Endothelial cell (in vitro differentiated cells): ENCODE data around the gene DCAKD. TPM values are rescaled to one million over a fixed set of nuclear protein-coding genes. Genes with fewer than 3 reads are reported as not detected.

Source experiments
- DNase-seq: peaks from one replicate; pipeline ENCODE4 v3.0.0; 2021; ENCODE audit warnings: low spot score
- H3K27ac Mint-ChIP-seq: one replicate; pipeline ENCODE4 v1.8.0; 2021; ENCODE audit warnings: mixed read lengths, inconsistent platforms; ENCODE audit not compliant: unreplicated experiment
- H3K27me3 Mint-ChIP-seq: one replicate; pipeline ENCODE4 v1.8.0; 2021; ENCODE audit warnings: mild to moderate bottlenecking, moderate library complexity, mixed read lengths, inconsistent platforms; ENCODE audit not compliant: unreplicated experiment
- H3K36me3 Mint-ChIP-seq: one replicate; pipeline ENCODE4 v1.8.0; 2021; ENCODE audit warnings: mild to moderate bottlenecking, low read depth, mixed read lengths, inconsistent platforms; ENCODE audit not compliant: unreplicated experiment
- H3K4me1 Mint-ChIP-seq: one replicate; pipeline ENCODE4 v1.8.0; 2021; ENCODE audit warnings: mild to moderate bottlenecking, mixed read lengths, inconsistent platforms; ENCODE audit not compliant: unreplicated experiment
- H3K4me3 Mint-ChIP-seq: one replicate; pipeline ENCODE4 v1.8.0; 2021; ENCODE audit warnings: mild to moderate bottlenecking, mixed read lengths, inconsistent platforms; ENCODE audit not compliant: unreplicated experiment
- H3K9me3 Mint-ChIP-seq: one replicate; pipeline ENCODE4 v1.8.0; 2021; ENCODE audit warnings: mixed read lengths, inconsistent platforms; ENCODE audit not compliant: unreplicated experiment
- CTCF ChIP-seq: fragments of 200-600 bp; sonication (generic); IDR thresholded peaks from one replicate; pipeline ENCODE4 v1.5.0; 2021; ENCODE audit warnings: antibody characterized with exemption; ENCODE audit not compliant: unreplicated experiment
- total RNA-seq: library from RNA; stranded (reverse); fragmentation: NEBNext Ultra II Directional; extraction: Animal tissue kit (Norgen Biotek cat#: 25700); gene quantifications from one replicate; pipeline ENCODE4 v1.2.1, GENCODE V29; 2021; ENCODE audit not compliant: unreplicated experiment

Gene DCAKD
- total RNA-seq, 1 donor from 2014 or later: 29.2 TPM

DNA sequence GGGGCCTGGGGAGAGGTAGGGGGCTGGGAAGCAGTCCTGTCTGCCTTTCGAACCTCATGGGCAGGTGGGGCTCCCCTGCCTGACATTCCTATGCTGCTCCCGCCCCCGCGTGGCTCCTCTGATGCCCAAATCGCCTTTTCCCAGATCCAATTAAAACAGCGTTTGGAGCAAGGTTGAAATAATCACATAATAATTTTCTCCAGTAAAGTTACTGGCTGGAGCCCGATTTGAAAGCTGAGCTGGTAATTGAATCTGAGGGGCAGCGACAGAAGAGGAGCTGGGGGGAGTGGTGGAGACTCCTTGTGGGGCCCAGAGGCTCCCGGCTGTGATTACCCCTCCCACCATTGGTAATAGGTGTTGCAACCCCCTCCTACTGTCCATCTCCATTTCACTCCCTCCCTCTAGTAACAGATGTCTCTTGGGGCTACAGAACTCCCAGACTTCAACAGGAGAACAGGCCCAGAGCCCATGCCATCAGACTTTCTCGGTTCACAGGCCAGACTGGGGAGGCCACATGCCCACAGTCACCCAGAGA, 44.4 kb downstream of the DCAKD start:
- H3K4me1 Mint-ChIP-seq: peaks cover 6% of the 10 kb centered on the region
- TF ChIP-seq CTCF: no peak
- peaks cover 7% of the 10 kb centered on the region for H3K27me3 Mint-ChIP-seq
- H3K36me3 Mint-ChIP-seq: no peaks in the 10 kb centered on the region
- DNase-seq: no peak
- no peak overlapping the region for H3K4me3 Mint-ChIP-seq
- no peak overlapping the region for H3K27ac Mint-ChIP-seq
- H3K9me3 Mint-ChIP-seq: no peaks in the 10 kb centered on the region

- peaks cover 7% of the 10 kb centered on the region for H3K27me3 Mint-ChIP-seq
- H3K4me1 Mint-ChIP-seq: peaks cover 6% of the 10 kb centered on the region
Measured at GRCh38 chr17:45005700-45006099, 45.7 kb downstream of the DCAKD start.

GRCh38 chr17:45004388-45004787, 47.0 kb downstream of the DCAKD start:
- DNase-seq: no peak
- H3K4me3 Mint-ChIP-seq: no peak overlapping the region
- no peaks in the 10 kb centered on the region for H3K9me3 Mint-ChIP-seq
- no peak overlapping the region for H3K27ac Mint-ChIP-seq
- no peaks in the 10 kb centered on the region for H3K36me3 Mint-ChIP-seq
- H3K27me3 Mint-ChIP-seq: peaks cover 5% of the 10 kb centered on the region
- peaks cover 6% of the 10 kb centered on the region for H3K4me1 Mint-ChIP-seq
- no peak for TF ChIP-seq CTCF

More at GRCh38 chr17:45005700-45006099, 45.7 kb downstream of the DCAKD start:
- Mint-ChIP-seq H3K9me3 (no peaks in the 10 kb centered on the region), H3K27ac (no peak overlapping the region), H3K36me3 (no peaks in the 10 kb centered on the region), H3K4me3 (no peak overlapping the region)
- no peak for DNase-seq
- TF ChIP-seq CTCF: no peak

- no peak for DNase-seq
- peaks cover 6% of the 10 kb centered on the region for H3K4me1 Mint-ChIP-seq
- no peak overlapping the region for H3K27ac Mint-ChIP-seq
- H3K9me3 Mint-ChIP-seq: no peaks in the 10 kb centered on the region
- peaks cover 5% of the 10 kb centered on the region for H3K27me3 Mint-ChIP-seq
- H3K4me3 Mint-ChIP-seq: no peak overlapping the region
- TF ChIP-seq CTCF: no peak
- no peaks in the 10 kb centered on the region for H3K36me3 Mint-ChIP-seq
Measured at GRCh38 chr17:45003877-45004276, 47.6 kb downstream of the DCAKD start.

DNA sequence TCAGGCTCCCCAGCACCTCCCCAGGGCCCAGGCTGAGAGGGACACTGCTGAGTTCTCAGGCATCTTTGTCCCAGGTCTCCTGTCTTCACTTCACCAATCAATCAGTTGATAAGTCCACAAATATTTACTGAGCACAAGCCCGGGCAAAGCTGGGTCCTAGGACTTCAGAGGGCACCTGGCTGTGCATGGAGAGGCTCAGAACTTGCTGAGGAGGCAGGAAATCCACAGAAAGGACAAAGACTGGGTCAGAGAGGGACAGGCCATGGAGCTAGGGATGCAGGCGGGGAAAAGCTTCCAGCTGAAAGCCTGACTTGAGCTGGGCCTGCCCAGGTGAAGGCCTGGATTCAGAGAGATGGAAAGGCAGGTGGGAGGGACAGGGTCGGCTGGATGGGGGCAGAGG, 50.1 kb downstream of the DCAKD start:
- DNase-seq: no peak
- no peak overlapping the region for H3K27ac Mint-ChIP-seq
- peaks cover 4% of the 10 kb centered on the region for H3K4me1 Mint-ChIP-seq
- H3K36me3 Mint-ChIP-seq: no peaks in the 10 kb centered on the region
- no peak overlapping the region for H3K4me3 Mint-ChIP-seq
- peaks cover 3% of the 10 kb centered on the region for H3K27me3 Mint-ChIP-seq
- no peaks in the 10 kb centered on the region for H3K9me3 Mint-ChIP-seq
- TF ChIP-seq CTCF: no peak
